GM12878 (cell line): Measurements from ENCODE around the gene UTS2.

ENCODE experiments used
- EGR1 ChIP-seq, 2 experiments: IDR thresholded peaks; 1 replicate in 1 of 2; 2 replicates in 1 of 2; pipeline ENCODE4 v1.6.1; 2011 to 2012; ENCODE audit warnings: low read depth in 2 of 2, low read length in 2 of 2, borderline replicate concordance in 1 of 2, mild to moderate bottlenecking in 1 of 2, moderate library complexity in 1 of 2
- GABPA ChIP-seq: IDR thresholded peaks from 2 replicates; pipeline ENCODE4 v1.6.1; 2014; ENCODE audit warnings: antibody characterized with exemption, low read depth, mild to moderate bottlenecking, inconsistent platforms
- MYC ChIP-seq: IDR thresholded peaks from 2 replicates; pipeline ENCODE4 v1.6.1; 2011; ENCODE audit warnings: mild to moderate bottlenecking, low read length, moderate library complexity, inconsistent platforms; ENCODE audit not compliant: insufficient read depth, insufficient replicate concordance, insufficient read length, severe bottlenecking
- POLR2A ChIP-seq: IDR thresholded peaks from 2 replicates; pipeline ENCODE4 v1.6.1; 2011; ENCODE audit warnings: low read depth, mild to moderate bottlenecking, low read length
- RFX5 ChIP-seq: IDR thresholded peaks from 2 replicates; pipeline ENCODE4 v1.6.1; 2011; ENCODE audit warnings: low read depth, low read length, improper control_type of control experiment
- TCF7 ChIP-seq: IDR thresholded peaks from 2 replicates; pipeline ENCODE4 v1.6.1; 2014; ENCODE audit warnings: antibody characterized with exemption, borderline replicate concordance
- TF ChIP-seq, protein P1 (sequence below), 3 experiments: IDR thresholded peaks in 2 of 3; conservative IDR thresholded peaks in 1 of 3; 2 replicates each; pipeline ENCODE4 v1.5.1; 2011; ENCODE audit warnings: low read depth in 3 of 3, low read length in 3 of 3, mild to moderate bottlenecking in 3 of 3, control low read depth in 2 of 3, moderate library complexity in 2 of 3, inconsistent platforms in 1 of 3, mixed read lengths in 1 of 3; ENCODE audit not compliant: control insufficient read depth in 2 of 3, insufficient read depth in 1 of 3; ENCODE audit errors: extremely low read depth in 1 of 3
- TF ChIP-seq, protein P2 (sequence below): IDR thresholded peaks from 2 replicates; pipeline ENCODE4 v1.6.1; 2012; ENCODE audit warnings: low read depth, low read length, improper control_type of control experiment
- TF ChIP-seq, protein P3 (sequence below): fragments of 450-650 bp; IDR thresholded peaks from 2 replicates; pipeline ENCODE4 v1.6.1; 2017; ENCODE audit warnings: mild to moderate bottlenecking, moderate library complexity
- TF ChIP-seq, protein P4 (sequence below): IDR thresholded peaks from 2 replicates; pipeline ENCODE4 v1.6.1; 2011; ENCODE audit warnings: low read depth, low read length, improper control_type of control experiment, borderline replicate concordance
- TF ChIP-seq, protein P5 (sequence below): IDR thresholded peaks from 2 replicates; pipeline ENCODE4 v1.6.1; 2011; ENCODE audit warnings: borderline replicate concordance, low read depth, mild to moderate bottlenecking, moderate library complexity, low read length; ENCODE audit not compliant: insufficient read depth, poor library complexity, severe bottlenecking
- TF ChIP-seq, protein P6 (sequence below): fragments of 450-650 bp; IDR thresholded peaks from 2 replicates; pipeline ENCODE4 v1.6.1; 2017; ENCODE audit warnings: mild to moderate bottlenecking

DNA sequence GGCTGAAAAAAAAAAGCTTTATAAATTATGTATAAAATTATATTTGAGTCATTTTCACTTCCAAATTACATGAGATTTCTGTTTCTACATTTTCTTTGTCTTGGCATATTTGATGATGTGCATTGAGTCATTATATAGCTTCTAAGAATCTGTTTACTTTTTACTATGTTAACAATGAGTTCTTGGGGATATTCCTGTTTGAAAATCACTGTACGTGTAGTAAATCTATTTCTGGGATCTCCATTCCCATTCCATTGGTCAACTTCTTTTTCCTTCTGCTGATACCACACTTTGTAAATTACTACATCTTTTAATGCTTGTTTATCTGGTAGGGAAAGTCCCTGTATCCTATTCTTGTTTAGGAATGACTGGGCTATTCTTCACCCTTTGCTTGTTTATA lies 44.1 kb upstream of the UTS2 start:
- TF ChIP-seq, protein P1, sequence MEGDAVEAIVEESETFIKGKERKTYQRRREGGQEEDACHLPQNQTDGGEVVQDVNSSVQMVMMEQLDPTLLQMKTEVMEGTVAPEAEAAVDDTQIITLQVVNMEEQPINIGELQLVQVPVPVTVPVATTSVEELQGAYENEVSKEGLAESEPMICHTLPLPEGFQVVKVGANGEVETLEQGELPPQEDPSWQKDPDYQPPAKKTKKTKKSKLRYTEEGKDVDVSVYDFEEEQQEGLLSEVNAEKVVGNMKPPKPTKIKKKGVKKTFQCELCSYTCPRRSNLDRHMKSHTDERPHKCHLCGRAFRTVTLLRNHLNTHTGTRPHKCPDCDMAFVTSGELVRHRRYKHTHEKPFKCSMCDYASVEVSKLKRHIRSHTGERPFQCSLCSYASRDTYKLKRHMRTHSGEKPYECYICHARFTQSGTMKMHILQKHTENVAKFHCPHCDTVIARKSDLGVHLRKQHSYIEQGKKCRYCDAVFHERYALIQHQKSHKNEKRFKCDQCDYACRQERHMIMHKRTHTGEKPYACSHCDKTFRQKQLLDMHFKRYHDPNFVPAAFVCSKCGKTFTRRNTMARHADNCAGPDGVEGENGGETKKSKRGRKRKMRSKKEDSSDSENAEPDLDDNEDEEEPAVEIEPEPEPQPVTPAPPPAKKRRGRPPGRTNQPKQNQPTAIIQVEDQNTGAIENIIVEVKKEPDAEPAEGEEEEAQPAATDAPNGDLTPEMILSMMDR (IDR thresholded peaks at IDR 0.05 in 2 of 3, conservative IDR thresholded peaks at IDR 0.05 in 1 of 3; ENCODE audit: control insufficient read depth in 2 of 3, extremely low read depth in 1 of 3, insufficient read depth in 1 of 3, low read depth in 3 of 3, low read length in 3 of 3): no peak
- TF ChIP-seq MYC (no peak), TCF7 (no peak), EGR1 (IDR thresholded peaks at IDR 0.05; ENCODE audit: borderline replicate concordance in 1 of 2, low read depth in 2 of 2, low read length in 2 of 2) (no peak), GABPA (no peak), POLR2A (no peak), RFX5 (no peak)
- TF ChIP-seq, protein P2, sequence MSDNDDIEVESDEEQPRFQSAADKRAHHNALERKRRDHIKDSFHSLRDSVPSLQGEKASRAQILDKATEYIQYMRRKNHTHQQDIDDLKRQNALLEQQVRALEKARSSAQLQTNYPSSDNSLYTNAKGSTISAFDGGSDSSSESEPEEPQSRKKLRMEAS: no peak
- TF ChIP-seq, protein P3, sequence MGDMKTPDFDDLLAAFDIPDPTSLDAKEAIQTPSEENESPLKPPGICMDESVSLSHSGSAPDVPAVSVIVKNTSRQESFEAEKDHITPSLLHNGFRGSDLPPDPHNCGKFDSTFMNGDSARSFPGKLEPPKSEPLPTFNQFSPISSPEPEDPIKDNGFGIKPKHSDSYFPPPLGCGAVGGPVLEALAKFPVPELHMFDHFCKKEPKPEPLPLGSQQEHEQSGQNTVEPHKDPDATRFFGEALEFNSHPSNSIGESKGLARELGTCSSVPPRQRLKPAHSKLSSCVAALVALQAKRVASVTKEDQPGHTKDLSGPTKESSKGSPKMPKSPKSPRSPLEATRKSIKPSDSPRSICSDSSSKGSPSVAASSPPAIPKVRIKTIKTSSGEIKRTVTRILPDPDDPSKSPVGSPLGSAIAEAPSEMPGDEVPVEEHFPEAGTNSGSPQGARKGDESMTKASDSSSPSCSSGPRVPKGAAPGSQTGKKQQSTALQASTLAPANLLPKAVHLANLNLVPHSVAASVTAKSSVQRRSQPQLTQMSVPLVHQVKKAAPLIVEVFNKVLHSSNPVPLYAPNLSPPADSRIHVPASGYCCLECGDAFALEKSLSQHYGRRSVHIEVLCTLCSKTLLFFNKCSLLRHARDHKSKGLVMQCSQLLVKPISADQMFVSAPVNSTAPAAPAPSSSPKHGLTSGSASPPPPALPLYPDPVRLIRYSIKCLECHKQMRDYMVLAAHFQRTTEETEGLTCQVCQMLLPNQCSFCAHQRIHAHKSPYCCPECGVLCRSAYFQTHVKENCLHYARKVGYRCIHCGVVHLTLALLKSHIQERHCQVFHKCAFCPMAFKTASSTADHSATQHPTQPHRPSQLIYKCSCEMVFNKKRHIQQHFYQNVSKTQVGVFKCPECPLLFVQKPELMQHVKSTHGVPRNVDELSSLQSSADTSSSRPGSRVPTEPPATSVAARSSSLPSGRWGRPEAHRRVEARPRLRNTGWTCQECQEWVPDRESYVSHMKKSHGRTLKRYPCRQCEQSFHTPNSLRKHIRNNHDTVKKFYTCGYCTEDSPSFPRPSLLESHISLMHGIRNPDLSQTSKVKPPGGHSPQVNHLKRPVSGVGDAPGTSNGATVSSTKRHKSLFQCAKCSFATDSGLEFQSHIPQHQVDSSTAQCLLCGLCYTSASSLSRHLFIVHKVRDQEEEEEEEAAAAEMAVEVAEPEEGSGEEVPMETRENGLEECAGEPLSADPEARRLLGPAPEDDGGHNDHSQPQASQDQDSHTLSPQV: no peak
- TF ChIP-seq, protein P4, sequence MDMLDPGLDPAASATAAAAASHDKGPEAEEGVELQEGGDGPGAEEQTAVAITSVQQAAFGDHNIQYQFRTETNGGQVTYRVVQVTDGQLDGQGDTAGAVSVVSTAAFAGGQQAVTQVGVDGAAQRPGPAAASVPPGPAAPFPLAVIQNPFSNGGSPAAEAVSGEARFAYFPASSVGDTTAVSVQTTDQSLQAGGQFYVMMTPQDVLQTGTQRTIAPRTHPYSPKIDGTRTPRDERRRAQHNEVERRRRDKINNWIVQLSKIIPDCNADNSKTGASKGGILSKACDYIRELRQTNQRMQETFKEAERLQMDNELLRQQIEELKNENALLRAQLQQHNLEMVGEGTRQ: no peak
- TF ChIP-seq, protein P5, sequence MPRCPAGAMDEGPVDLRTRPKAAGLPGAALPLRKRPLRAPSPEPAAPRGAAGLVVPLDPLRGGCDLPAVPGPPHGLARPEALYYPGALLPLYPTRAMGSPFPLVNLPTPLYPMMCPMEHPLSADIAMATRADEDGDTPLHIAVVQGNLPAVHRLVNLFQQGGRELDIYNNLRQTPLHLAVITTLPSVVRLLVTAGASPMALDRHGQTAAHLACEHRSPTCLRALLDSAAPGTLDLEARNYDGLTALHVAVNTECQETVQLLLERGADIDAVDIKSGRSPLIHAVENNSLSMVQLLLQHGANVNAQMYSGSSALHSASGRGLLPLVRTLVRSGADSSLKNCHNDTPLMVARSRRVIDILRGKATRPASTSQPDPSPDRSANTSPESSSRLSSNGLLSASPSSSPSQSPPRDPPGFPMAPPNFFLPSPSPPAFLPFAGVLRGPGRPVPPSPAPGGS: no peak
- TF ChIP-seq, protein P6, sequence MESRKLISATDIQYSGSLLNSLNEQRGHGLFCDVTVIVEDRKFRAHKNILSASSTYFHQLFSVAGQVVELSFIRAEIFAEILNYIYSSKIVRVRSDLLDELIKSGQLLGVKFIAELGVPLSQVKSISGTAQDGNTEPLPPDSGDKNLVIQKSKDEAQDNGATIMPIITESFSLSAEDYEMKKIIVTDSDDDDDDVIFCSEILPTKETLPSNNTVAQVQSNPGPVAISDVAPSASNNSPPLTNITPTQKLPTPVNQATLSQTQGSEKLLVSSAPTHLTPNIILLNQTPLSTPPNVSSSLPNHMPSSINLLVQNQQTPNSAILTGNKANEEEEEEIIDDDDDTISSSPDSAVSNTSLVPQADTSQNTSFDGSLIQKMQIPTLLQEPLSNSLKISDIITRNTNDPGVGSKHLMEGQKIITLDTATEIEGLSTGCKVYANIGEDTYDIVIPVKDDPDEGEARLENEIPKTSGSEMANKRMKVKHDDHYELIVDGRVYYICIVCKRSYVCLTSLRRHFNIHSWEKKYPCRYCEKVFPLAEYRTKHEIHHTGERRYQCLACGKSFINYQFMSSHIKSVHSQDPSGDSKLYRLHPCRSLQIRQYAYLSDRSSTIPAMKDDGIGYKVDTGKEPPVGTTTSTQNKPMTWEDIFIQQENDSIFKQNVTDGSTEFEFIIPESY: no peak
